ENCODE data around the gene TET3. TPM values are rescaled to one million over a fixed set of nuclear protein-coding genes. Genes with fewer than 3 reads are reported as not detected.

The TET3 gene
- polyA plus RNA-seq, 2 donors: 4.5 to 6.7 TPM

Other genes with a start within 250 kb of the TET3 start
- 10 to 100 TPM; 47.5 to 47.6 TPM for gene TPRKB, start 247.6 kb upstream of the TET3 start, polyA plus RNA-seq
- gene DUSP11, start 204.8 kb upstream of the TET3 start, polyA plus RNA-seq: 10 to 100 TPM; 25.5 to 27.0 TPM
- not detected for gene C2orf78, start 200.7 kb upstream of the TET3 start, polyA plus RNA-seq
- 10 to 100 TPM; 26.0 to 31.3 TPM for gene STAMBP, start 155.9 kb upstream of the TET3 start, polyA plus RNA-seq
- 100 to 1,000 TPM; 343 to 660 TPM for gene ACTG2, start 91.9 kb upstream of the TET3 start, polyA plus RNA-seq
- 10 to 100 TPM; 42.8 to 45.6 TPM for gene DGUOK, start 58.0 kb upstream of the TET3 start, polyA plus RNA-seq
- 10 to 100 TPM; 40.3 to 49.3 TPM for gene BOLA3, start 163.0 kb downstream of the TET3 start, polyA plus RNA-seq
- gene MOB1A, start 194.0 kb downstream of the TET3 start, polyA plus RNA-seq: 10 to 100 TPM; 23.9 to 29.1 TPM
- 10 to 100 TPM; 11.1 to 35.4 TPM for gene MTHFD2, start 213.7 kb downstream of the TET3 start, polyA plus RNA-seq